Kidney (tissue), 14 donors: ENCODE measurements around the gene UQCR11. TPM values are rescaled to one million over a fixed set of nuclear protein-coding genes. Genes with fewer than 3 reads are reported as not detected.

ENCODE experiments used
- DNase-seq, 5 donors: peaks; one replicate each; pipeline ENCODE4 v3.0.0-alpha.2; 2013 to 2020
- FAIRE-seq: peaks from 2 replicates; lab custom pipeline; 2012; peaks lifted over from hg19 to GRCh38; lab: Jason Lieb, UNC
- H3K27ac ChIP-seq, 2 donors: one replicate each; pipeline ENCODE4 v1.7.0; 2013; ENCODE audit warnings: low read depth in 2 of 2, low read length in 2 of 2, inconsistent platforms in 1 of 2
- H3K27me3 ChIP-seq: one replicate; pipeline ENCODE4 v1.7.1; 2013; ENCODE audit warnings: low read length, inconsistent platforms; ENCODE audit not compliant: control insufficient read depth, insufficient read depth
- H3K36me3 ChIP-seq, 3 donors: one replicate each; pipeline versions ENCODE4 v1.7.0 to v1.7.1; 2013; ENCODE audit warnings: low read length in 3 of 3, control low read depth in 1 of 3, inconsistent platforms in 1 of 3; ENCODE audit not compliant: insufficient read depth in 3 of 3, control insufficient read depth in 2 of 3
- H3K4me1 ChIP-seq, 3 donors: one replicate each; pipeline versions ENCODE4 v1.7.0 to v1.7.1; 2013; ENCODE audit warnings: low read length in 3 of 3, inconsistent platforms in 1 of 3, low read depth in 1 of 3; ENCODE audit not compliant: control insufficient read depth in 2 of 3, insufficient read depth in 2 of 3
- H3K4me3 ChIP-seq, 3 donors: one replicate each; pipeline versions ENCODE4 v1.7.0 to v1.8.1; 2013; ENCODE audit warnings: low read length in 3 of 3, control low read depth in 1 of 3, inconsistent platforms in 1 of 3
- H3K9ac ChIP-seq, 3 donors: one replicate each; pipeline versions ENCODE4 v1.7.0 to v1.7.1; 2013; ENCODE audit warnings: low read length in 3 of 3, control low read depth in 1 of 3, inconsistent platforms in 1 of 3
- H3K9me3 ChIP-seq, 3 donors: one replicate each; pipeline versions ENCODE4 v1.7.0 to v1.7.1; 2013; ENCODE audit warnings: low read length in 3 of 3, control low read depth in 1 of 3, inconsistent platforms in 1 of 3; ENCODE audit not compliant: control insufficient read depth in 2 of 3, insufficient read depth in 1 of 3
- CTCF ChIP-seq: IDR thresholded peaks from 3 replicates; pipeline ENCODE4 v1.5.1; 2012; ENCODE audit warnings: mild to moderate bottlenecking, moderate library complexity, borderline replicate concordance; ENCODE audit not compliant: insufficient read depth; ENCODE audit errors: extremely low read depth
- intact Hi-C: fragments of 100-400 bp; cut with DNase I; formaldehyde crosslinking; loops from one replicate; pipeline ENCODE4 v1.11.1; 2022
- polyA plus RNA-seq: library from polyadenylated mRNA; stranded (reverse); fragments of 350-450 nt; fragmentation: Illumina TruSeq; extraction: RNeasy Lipid Tissue Mini Kit (QIAGEN cat#74804); gene quantifications from one replicate; pipeline ENCODE4 v1.2.3, GENCODE V29; 2014; ENCODE audit warnings: low read depth, low replicate concordance; ENCODE audit not compliant: insufficient read depth
- total RNA-seq: library from RNA; stranded (reverse); fragmentation: NEBNext Ultra II Directional; extraction: Animal tissue kit (Norgen Biotek cat#: 25700); gene quantifications from one replicate; pipeline ENCODE4 v1.2.1, GENCODE V29; 2021
- donor health status: control.
- donor health status: control.
- donor health status: control.
- donor health status: control.
- donor health status: control.
- donor health status: DM: yes; HTN: yes; CAD: no.
- donor health status: Normal renal cell carcinoma (clear cell type).

UQCR11 gene
- total and polyA plus RNA-seq, 2 donors from 2014 or later = 200 to 777 TPM

- H3K36me3 ChIP-seq = no peaks in the 10 kb centered on the region
- DNase-seq = no peak
- no peak for TF ChIP-seq CTCF
These were observed 16.3 kb upstream of the UQCR11 start for GRCh38 chr19:1621574-1621973.

GRCh38 chr19:1621021-1621420 lies 15.8 kb upstream of the UQCR11 start:
- intact Hi-C loops = no loop called here
- Histone ChIP-seq H3K9me3 (no peaks in the 10 kb centered on the region), H3K9ac (no peak overlapping the region), H3K27me3 (no peaks in the 10 kb centered on the region), H3K4me1 (no peaks in the 10 kb centered on the region), H3K36me3 (no peaks in the 10 kb centered on the region), H3K27ac (no peak overlapping the region), H3K4me3 (no peak overlapping the region)
- peak in 1 of 5 donors; percentile 68 for DNase-seq
- FAIRE-seq = no peak
- no peak for TF ChIP-seq CTCF

More at GRCh38 chr19:1621574-1621973, 16.3 kb upstream of the UQCR11 start:
- intact Hi-C loops = no loop called here
- FAIRE-seq = no peak
- Histone ChIP-seq H3K4me1 (no peaks in the 10 kb centered on the region), H3K27ac (no peak overlapping the region), H3K27me3 (no peaks in the 10 kb centered on the region), H3K4me3 (no peak overlapping the region), H3K9me3 (no peaks in the 10 kb centered on the region), H3K9ac (no peak overlapping the region)

- intact Hi-C loops = no loop called here
- peaks cover 0 to 3% (median 0%) of the 10 kb centered on the region in 3 donors for H3K36me3 ChIP-seq
- DNase-seq (no peak), FAIRE-seq (no peak)
- no peak overlapping the region for H3K9ac ChIP-seq
- H3K9me3 ChIP-seq = no peaks in the 10 kb centered on the region
- no peak for TF ChIP-seq CTCF
- H3K4me1 ChIP-seq = no peaks in the 10 kb centered on the region
- no peak overlapping the region for H3K4me3 ChIP-seq
- H3K27me3 ChIP-seq = no peaks in the 10 kb centered on the region
- no peak overlapping the region for H3K27ac ChIP-seq
These were observed 15.2 kb upstream of the UQCR11 start for GRCh38 chr19:1620502-1620901.

- no peaks in the 10 kb centered on the region for H3K4me1 ChIP-seq
- no peaks in the 10 kb centered on the region for H3K27me3 ChIP-seq
- no peak overlapping the region for H3K4me3 ChIP-seq
- FAIRE-seq (no peak), DNase-seq (peak in 1 of 5 donors; percentile 59)
- no peaks in the 10 kb centered on the region for H3K9me3 ChIP-seq
- no peak for TF ChIP-seq CTCF
- no peak overlapping the region for H3K27ac ChIP-seq
- H3K9ac ChIP-seq = no peak overlapping the region
- intact Hi-C loops = no loop called here
- H3K36me3 ChIP-seq = peaks cover 0 to 3% (median 3%) of the 10 kb centered on the region in 3 donors
These were observed 14.4 kb upstream of the UQCR11 start for GRCh38 chr19:1619703-1620102.
